WTC11 (cell line): Measurements from ENCODE around the gene FAM177B. TPM values are rescaled to one million over a fixed set of nuclear protein-coding genes. Genes with fewer than 3 reads are reported as not detected.
"Not testable (repeated sequence)": the region's sequence is repeated elsewhere in the genome, so short reads cannot be mapped to it uniquely, and the experiment has no call there.

Source experiments
- ATAC-seq: fragments of 200-7000 bp; cut with Tn5 transposase; 2 replicates; pipeline ENCODE4 v1.10.0; 2021; ENCODE audit warnings: mild to moderate bottlenecking, moderate library complexity
- CTCF ChIA-PET: fragments of 300-600 bp; sonication (Branson Sonifier 250); formaldehyde crosslinking; loops from one replicate; lab custom pipeline; 2021; ENCODE audit warnings: antibody characterized with exemption; lab: Charles Lee
- POLR2A ChIA-PET: fragments of 350-600 bp; sonication (Branson Sonifier 250); formaldehyde crosslinking; loops from one replicate; lab custom pipeline; 2021; ENCODE audit warnings: antibody characterized with exemption; lab: Charles Lee
- DNase-seq: peaks from one replicate; pipeline ENCODE4 v3.0.0; 2021; ENCODE audit warnings: low spot score
- H3K27ac Mint-ChIP-seq: 2 replicates; pipeline ENCODE4 v1.8.0; 2021; ENCODE audit warnings: mixed read lengths
- H3K27me3 Mint-ChIP-seq: 2 replicates; pipeline ENCODE4 v1.8.0; 2021; ENCODE audit warnings: low read depth, mild to moderate bottlenecking, moderate library complexity, mixed read lengths
- H3K36me3 Mint-ChIP-seq: 2 replicates; pipeline ENCODE4 v1.8.0; 2021; ENCODE audit warnings: mixed read lengths
- H3K4me1 Mint-ChIP-seq: 2 replicates; pipeline ENCODE4 v1.8.0; 2022; ENCODE audit warnings: mixed read lengths
- H3K4me3 Mint-ChIP-seq: 2 replicates; pipeline ENCODE4 v1.8.0; 2021; ENCODE audit warnings: mild to moderate bottlenecking, moderate library complexity, mixed read lengths
- H3K9me3 Mint-ChIP-seq: 2 replicates; pipeline ENCODE4 v1.8.0; 2021; ENCODE audit warnings: mixed read lengths
- FOXK1 ChIP-seq: sonication (generic); formaldehyde crosslinking; IDR thresholded peaks from 2 replicates; pipeline ENCODE4 v1.8.0; 2022; ENCODE audit warnings: mild to moderate bottlenecking, moderate library complexity, missing genetic modification reagents
- GRHL2 ChIP-seq: fragments of 250-450 bp; sonication (Bioruptor Pico); IDR thresholded peaks from 2 replicates; pipeline ENCODE4 v1.8.0; 2022; ENCODE audit warnings: mild to moderate bottlenecking, moderate library complexity; ENCODE audit not compliant: insufficient replicate concordance, severe bottlenecking
- MAX ChIP-seq: sonication (generic); formaldehyde crosslinking; IDR thresholded peaks from 2 replicates; pipeline ENCODE4 v1.8.0; 2022; ENCODE audit warnings: mild to moderate bottlenecking, missing genetic modification reagents
- RELA ChIP-seq: sonication (generic); formaldehyde crosslinking; IDR thresholded peaks from 2 replicates; pipeline ENCODE4 v1.8.1; 2022; ENCODE audit warnings: missing genetic modification reagents, mild to moderate bottlenecking, borderline replicate concordance
- STAT6 ChIP-seq: sonication (generic); formaldehyde crosslinking; conservative IDR thresholded peaks from 2 replicates; pipeline ENCODE4 v1.8.1; 2023; ENCODE audit warnings: mild to moderate bottlenecking, low read depth, missing genetic modification reagents, moderate library complexity
- ZNF396 ChIP-seq: fragments of 250-450 bp; sonication (Bioruptor Pico); IDR thresholded peaks from 2 replicates; pipeline ENCODE4 v1.8.0; 2021; ENCODE audit warnings: mild to moderate bottlenecking, moderate library complexity, borderline replicate concordance
- ZNF425 ChIP-seq: fragments of 250-450 bp; sonication (Bioruptor Pico); conservative IDR thresholded peaks from 2 replicates; pipeline ENCODE4 v1.9.0; 2021; ENCODE audit warnings: mild to moderate bottlenecking
- ZNF671 ChIP-seq: fragments of 250-450 bp; sonication (Bioruptor Pico); IDR thresholded peaks from 2 replicates; pipeline ENCODE4 v1.8.0; 2021; ENCODE audit warnings: mild to moderate bottlenecking
- total RNA-seq: library from RNA; stranded (reverse); gene quantifications from 3 replicates; pipeline ENCODE4 v1.2.3, GENCODE V29; 2021
- TF ChIP-seq, protein P1 (sequence below): sonication (generic); formaldehyde crosslinking; IDR thresholded peaks from 2 replicates; pipeline ENCODE4 v1.8.1; 2023; ENCODE audit warnings: mild to moderate bottlenecking, missing genetic modification reagents, moderate library complexity
- TF ChIP-seq, protein P2 (sequence below): fragments of 250-450 bp; sonication (Bioruptor Pico); IDR thresholded peaks from 2 replicates; pipeline ENCODE4 v1.9.0; 2021; ENCODE audit warnings: mild to moderate bottlenecking, borderline replicate concordance

FAM177B gene
- total RNA-seq, 1 experiment from 2014 or later: not detected

DNA sequence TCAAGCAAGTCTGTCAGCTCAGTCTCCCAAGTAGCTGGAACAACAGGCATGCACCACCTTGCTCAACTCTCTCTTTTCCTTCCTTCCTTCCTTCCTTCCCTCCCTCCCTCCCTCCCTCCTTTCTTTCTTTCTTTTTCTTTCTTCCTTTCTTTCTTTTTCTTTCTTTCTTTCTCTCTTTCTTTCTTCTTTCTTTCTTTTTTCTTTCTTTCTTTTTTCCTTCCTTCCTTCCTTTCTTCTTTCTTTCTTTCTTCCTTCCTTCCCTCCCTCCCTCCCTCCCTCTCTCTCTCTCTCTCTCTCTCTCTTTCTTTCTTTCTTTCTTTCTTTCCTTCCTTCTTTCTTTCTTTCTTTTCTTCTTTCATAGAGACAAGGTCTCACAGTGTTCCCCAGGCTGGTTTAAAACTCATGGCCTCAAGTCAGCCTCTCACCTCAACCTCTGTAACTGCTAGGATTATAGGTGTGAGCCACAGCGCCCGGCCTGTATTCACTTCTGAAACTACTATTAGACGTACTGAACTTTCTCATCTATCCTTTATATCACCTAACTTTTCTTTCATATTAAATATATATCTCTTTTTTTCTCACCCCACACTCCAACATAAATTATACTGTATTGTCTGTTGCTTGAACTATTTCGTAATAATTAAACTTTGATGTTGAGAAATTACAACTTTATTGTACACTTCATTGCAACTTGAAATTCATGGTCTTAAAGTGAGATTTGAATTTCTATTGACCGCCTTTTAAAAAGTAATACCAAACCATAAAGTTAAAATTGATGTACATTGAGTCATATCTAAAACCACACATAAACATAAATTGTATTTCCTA, 4.8 kb downstream of the FAM177B start:
- H3K27me3 Mint-ChIP-seq, CTCF ChIA-PET, H3K36me3 Mint-ChIP-seq, POLR2A ChIA-PET, ATAC-seq, H3K4me3 Mint-ChIP-seq, H3K9me3 Mint-ChIP-seq, H3K4me1 Mint-ChIP-seq, DNase-seq, H3K27ac Mint-ChIP-seq: not testable (repeated sequence)

- Mint-ChIP-seq H3K4me3 (no peak overlapping the region), H3K27ac (no peak overlapping the region), H3K4me1 (no peaks in the 10 kb centered on the region), H3K27me3 (no peaks in the 10 kb centered on the region), H3K9me3 (no peaks in the 10 kb centered on the region), H3K36me3 (no peaks in the 10 kb centered on the region)
- ATAC-seq (peak; percentile 71), DNase-seq (no peak)
- ChIA-PET POLR2A (no interaction called here), CTCF (interaction anchor here (0.6 to 2.5 kb wide), 6 partner anchors 13 to 807 kb away, joined by 3 to 11 read pairs (median 4); partner anchors contain the start of gene FAM177B)
- TF ChIP-seq, protein P1, sequence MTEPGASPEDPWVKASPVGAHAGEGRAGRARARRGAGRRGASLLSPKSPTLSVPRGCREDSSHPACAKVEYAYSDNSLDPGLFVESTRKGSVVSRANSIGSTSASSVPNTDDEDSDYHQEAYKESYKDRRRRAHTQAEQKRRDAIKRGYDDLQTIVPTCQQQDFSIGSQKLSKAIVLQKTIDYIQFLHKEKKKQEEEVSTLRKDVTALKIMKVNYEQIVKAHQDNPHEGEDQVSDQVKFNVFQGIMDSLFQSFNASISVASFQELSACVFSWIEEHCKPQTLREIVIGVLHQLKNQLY: no peak
- TF ChIP-seq, protein P2, sequence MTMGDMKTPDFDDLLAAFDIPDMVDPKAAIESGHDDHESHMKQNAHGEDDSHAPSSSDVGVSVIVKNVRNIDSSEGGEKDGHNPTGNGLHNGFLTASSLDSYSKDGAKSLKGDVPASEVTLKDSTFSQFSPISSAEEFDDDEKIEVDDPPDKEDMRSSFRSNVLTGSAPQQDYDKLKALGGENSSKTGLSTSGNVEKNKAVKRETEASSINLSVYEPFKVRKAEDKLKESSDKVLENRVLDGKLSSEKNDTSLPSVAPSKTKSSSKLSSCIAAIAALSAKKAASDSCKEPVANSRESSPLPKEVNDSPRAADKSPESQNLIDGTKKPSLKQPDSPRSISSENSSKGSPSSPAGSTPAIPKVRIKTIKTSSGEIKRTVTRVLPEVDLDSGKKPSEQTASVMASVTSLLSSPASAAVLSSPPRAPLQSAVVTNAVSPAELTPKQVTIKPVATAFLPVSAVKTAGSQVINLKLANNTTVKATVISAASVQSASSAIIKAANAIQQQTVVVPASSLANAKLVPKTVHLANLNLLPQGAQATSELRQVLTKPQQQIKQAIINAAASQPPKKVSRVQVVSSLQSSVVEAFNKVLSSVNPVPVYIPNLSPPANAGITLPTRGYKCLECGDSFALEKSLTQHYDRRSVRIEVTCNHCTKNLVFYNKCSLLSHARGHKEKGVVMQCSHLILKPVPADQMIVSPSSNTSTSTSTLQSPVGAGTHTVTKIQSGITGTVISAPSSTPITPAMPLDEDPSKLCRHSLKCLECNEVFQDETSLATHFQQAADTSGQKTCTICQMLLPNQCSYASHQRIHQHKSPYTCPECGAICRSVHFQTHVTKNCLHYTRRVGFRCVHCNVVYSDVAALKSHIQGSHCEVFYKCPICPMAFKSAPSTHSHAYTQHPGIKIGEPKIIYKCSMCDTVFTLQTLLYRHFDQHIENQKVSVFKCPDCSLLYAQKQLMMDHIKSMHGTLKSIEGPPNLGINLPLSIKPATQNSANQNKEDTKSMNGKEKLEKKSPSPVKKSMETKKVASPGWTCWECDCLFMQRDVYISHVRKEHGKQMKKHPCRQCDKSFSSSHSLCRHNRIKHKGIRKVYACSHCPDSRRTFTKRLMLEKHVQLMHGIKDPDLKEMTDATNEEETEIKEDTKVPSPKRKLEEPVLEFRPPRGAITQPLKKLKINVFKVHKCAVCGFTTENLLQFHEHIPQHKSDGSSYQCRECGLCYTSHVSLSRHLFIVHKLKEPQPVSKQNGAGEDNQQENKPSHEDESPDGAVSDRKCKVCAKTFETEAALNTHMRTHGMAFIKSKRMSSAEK (CRISPR knock-in tag): no peak
- TF ChIP-seq RELA (CRISPR knock-in tag) (no peak), MAX (CRISPR knock-in tag) (no peak), ZNF425 (CRISPR knock-in tag) (no peak), ZNF396 (no peak), GRHL2 (CRISPR knock-in tag) (no peak), FOXK1 (CRISPR knock-in tag) (no peak), STAT6 (CRISPR knock-in tag) (no peak), ZNF671 (CRISPR knock-in tag) (no peak)
These were observed 12.9 kb downstream of the FAM177B start for GRCh38 chr1:222749927-222750326.
